Stimulated activated CD4-positive, alpha-beta T cell treated with anti-CD3 and anti-CD28 coated beads, Interleukin-4, amount 100 ng/mL, for 24 hours (primary cell): ENCODE results near the gene IL6R.
"Not testable (repeated sequence)": the region's sequence is repeated elsewhere in the genome, so short reads cannot be mapped to it uniquely, and the experiment has no call there.

ENCODE experiments used
- DNase-seq: peaks from one replicate; pipeline ENCODE4 v3.0.0-alpha.2; 2020

The IL6R gene

GRCh38 chr1:154407198-154408091, 2.3 kb downstream of the IL6R start:
- DNase-seq, result peak; percentile 60

GRCh38 chr1:154408174-154408777, 3.1 kb downstream of the IL6R start:
- no peak for DNase-seq

- DNase-seq, result no peak
Observed at GRCh38 chr1:154410185-154410827, 5.2 kb downstream of the IL6R start.

- no peak for DNase-seq
Observed at GRCh38 chr1:154411525-154411924, 6.4 kb downstream of the IL6R start.

- no peak for DNase-seq
Observed at GRCh38 chr1:154413177-154413783, 8.1 kb downstream of the IL6R start.

- no peak for DNase-seq
Observed at GRCh38 chr1:154414606-154415005, 9.5 kb downstream of the IL6R start.

- no peak for DNase-seq
Observed at GRCh38 chr1:154416471-154417337, 11.6 kb downstream of the IL6R start.

GRCh38 chr1:154417338-154417608, 12.1 kb downstream of the IL6R start:
- no peak for DNase-seq

GRCh38 chr1:154418062-154418921, 13.1 kb downstream of the IL6R start:
- peak; percentile 45 for DNase-seq

- no peak for DNase-seq
Observed at GRCh38 chr1:154418923-154419619, 13.9 kb downstream of the IL6R start.

GRCh38 chr1:154419620-154420571, 14.8 kb downstream of the IL6R start:
- DNase-seq, result peak; percentile 57

- no peak for DNase-seq
Observed at GRCh38 chr1:154420961-154421924, 16.1 kb downstream of the IL6R start.

GRCh38 chr1:154422049-154422448, 16.9 kb downstream of the IL6R start:
- DNase-seq, result not testable (repeated sequence)

- no peak for DNase-seq
Observed at GRCh38 chr1:154422521-154422920, 17.4 kb downstream of the IL6R start.

GRCh38 chr1:154423304-154423987, 18.3 kb downstream of the IL6R start:
- peak; percentile 61 for DNase-seq

GRCh38 chr1:154423988-154424326, 18.8 kb downstream of the IL6R start:
- DNase-seq, result no peak

GRCh38 chr1:154425172-154425571, 20.0 kb downstream of the IL6R start:
- DNase-seq, result no peak
